Measurements from ENCODE around the gene CNPY1. TPM values are rescaled to one million over a fixed set of nuclear protein-coding genes. Genes with fewer than 3 reads are reported as not detected.

CNPY1 gene
- polyA plus RNA-seq, 1 of the 3 experiments (the other 2 are of a cell fraction) = not detected

- TF ChIP-seq SIN3A (IDR thresholded peaks at IDR 0.05; ENCODE audit: borderline replicate concordance, low read depth, low read length) = no peak
Measured at GRCh38 chr7:155515318-155515717, 31.0 kb downstream of the CNPY1 start (continued).

DNA sequence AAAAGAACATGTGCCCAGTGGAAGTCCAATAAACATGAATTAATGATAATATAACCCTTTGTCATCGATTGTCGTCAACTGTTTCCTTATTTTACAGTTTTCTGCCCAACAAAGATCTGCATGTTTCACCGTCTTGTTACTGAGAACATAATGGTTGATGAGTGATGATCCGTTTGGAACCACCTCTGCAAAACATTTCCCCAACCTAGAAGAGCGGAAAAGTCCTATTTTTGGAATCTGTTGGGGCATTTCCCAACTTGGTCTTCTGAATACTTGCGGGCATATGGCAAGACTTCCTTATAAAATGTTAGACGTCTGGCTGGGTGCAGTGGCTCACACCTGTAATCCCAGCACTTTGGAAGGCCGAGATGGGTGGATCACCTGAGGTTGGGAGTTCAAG is 32.1 kb downstream of the CNPY1 start:
- Histone ChIP-seq H3K4me1 (ENCODE audit: control insufficient read depth in 1 of 2, insufficient read depth in 2 of 2, low read depth in 1 of 2, low read length in 1 of 2) (no peaks in the 10 kb centered on the region), H3K4me2 (no peak overlapping the region), H3K9ac (no peak overlapping the region), H3F3A (replicated peaks; ENCODE audit: insufficient read depth) (no peaks in the 10 kb centered on the region), H3K27me3 (ENCODE audit: insufficient read depth) (peaks cover 86% of the 10 kb centered on the region), H3K9me2 (no peaks in the 10 kb centered on the region), H4K20me1 (ENCODE audit: insufficient read depth) (no peaks in the 10 kb centered on the region), H3K36me3 (replicated peaks in 1 of 2; ENCODE audit: control insufficient read depth in 1 of 2, insufficient read depth in 2 of 2, low read length in 1 of 2) (no peaks in the 10 kb centered on the region), H3K27ac (ENCODE audit: low read depth in 2 of 2, low read length in 1 of 2) (no peak overlapping the region), H3K4me3 (ENCODE audit: low read depth in 2 of 2, low read length in 1 of 2) (no peak overlapping the region), H3K9me3 (no peaks in the 10 kb centered on the region; the same call in 1 of the 2 replicates), H3K79me2 (ENCODE audit: insufficient read depth) (no peaks in the 10 kb centered on the region), H2AFZ (ENCODE audit: low read depth) (no peak overlapping the region)
- TF ChIP-seq NFIC (IDR thresholded peaks at IDR 0.05; ENCODE audit: borderline replicate concordance) (no peak), PBX3 (IDR thresholded peaks at IDR 0.05) (no peak), RXRA (IDR thresholded peaks at IDR 0.05; ENCODE audit: borderline replicate concordance, low read depth) (no peak), RCOR1 (IDR thresholded peaks at IDR 0.05; ENCODE audit: low read length) (no peak), USF2 (IDR thresholded peaks at IDR 0.05; ENCODE audit: borderline replicate concordance, low read depth, low read length) (no peak), JUND (IDR thresholded peaks at IDR 0.05) (no peak), MXI1 (IDR thresholded peaks at IDR 0.05; ENCODE audit: low read depth, low read length) (no peak), SIN3A (IDR thresholded peaks at IDR 0.05; ENCODE audit: borderline replicate concordance, low read depth, low read length) (no peak), USF1 (IDR thresholded peaks at IDR 0.05; ENCODE audit: borderline replicate concordance, low read depth) (no peak), IRF3 (IDR thresholded peaks at IDR 0.05; ENCODE audit: low read depth, low read length) (no peak), RAD21 (IDR thresholded peaks at IDR 0.05; ENCODE audit: low read length) (no peak), SMC3 (IDR thresholded peaks at IDR 0.05; ENCODE audit: low read depth, low read length) (no peak), TCF12 (IDR thresholded peaks at IDR 0.05) (no peak), TEAD4 (IDR thresholded peaks at IDR 0.05; ENCODE audit: borderline replicate concordance, insufficient read depth) (no peak), ZBTB33 (IDR thresholded peaks at IDR 0.05; ENCODE audit: borderline replicate concordance, low read depth) (no peak), NRF1 (IDR thresholded peaks at IDR 0.05; ENCODE audit: low read depth, low read length) (no peak), FOXM1 (IDR thresholded peaks at IDR 0.05; ENCODE audit: low read depth) (no peak)
- TF ChIP-seq, protein P1, sequence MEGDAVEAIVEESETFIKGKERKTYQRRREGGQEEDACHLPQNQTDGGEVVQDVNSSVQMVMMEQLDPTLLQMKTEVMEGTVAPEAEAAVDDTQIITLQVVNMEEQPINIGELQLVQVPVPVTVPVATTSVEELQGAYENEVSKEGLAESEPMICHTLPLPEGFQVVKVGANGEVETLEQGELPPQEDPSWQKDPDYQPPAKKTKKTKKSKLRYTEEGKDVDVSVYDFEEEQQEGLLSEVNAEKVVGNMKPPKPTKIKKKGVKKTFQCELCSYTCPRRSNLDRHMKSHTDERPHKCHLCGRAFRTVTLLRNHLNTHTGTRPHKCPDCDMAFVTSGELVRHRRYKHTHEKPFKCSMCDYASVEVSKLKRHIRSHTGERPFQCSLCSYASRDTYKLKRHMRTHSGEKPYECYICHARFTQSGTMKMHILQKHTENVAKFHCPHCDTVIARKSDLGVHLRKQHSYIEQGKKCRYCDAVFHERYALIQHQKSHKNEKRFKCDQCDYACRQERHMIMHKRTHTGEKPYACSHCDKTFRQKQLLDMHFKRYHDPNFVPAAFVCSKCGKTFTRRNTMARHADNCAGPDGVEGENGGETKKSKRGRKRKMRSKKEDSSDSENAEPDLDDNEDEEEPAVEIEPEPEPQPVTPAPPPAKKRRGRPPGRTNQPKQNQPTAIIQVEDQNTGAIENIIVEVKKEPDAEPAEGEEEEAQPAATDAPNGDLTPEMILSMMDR (IDR thresholded peaks at IDR 0.05) = no peak
- TF ChIP-seq, protein P2, sequence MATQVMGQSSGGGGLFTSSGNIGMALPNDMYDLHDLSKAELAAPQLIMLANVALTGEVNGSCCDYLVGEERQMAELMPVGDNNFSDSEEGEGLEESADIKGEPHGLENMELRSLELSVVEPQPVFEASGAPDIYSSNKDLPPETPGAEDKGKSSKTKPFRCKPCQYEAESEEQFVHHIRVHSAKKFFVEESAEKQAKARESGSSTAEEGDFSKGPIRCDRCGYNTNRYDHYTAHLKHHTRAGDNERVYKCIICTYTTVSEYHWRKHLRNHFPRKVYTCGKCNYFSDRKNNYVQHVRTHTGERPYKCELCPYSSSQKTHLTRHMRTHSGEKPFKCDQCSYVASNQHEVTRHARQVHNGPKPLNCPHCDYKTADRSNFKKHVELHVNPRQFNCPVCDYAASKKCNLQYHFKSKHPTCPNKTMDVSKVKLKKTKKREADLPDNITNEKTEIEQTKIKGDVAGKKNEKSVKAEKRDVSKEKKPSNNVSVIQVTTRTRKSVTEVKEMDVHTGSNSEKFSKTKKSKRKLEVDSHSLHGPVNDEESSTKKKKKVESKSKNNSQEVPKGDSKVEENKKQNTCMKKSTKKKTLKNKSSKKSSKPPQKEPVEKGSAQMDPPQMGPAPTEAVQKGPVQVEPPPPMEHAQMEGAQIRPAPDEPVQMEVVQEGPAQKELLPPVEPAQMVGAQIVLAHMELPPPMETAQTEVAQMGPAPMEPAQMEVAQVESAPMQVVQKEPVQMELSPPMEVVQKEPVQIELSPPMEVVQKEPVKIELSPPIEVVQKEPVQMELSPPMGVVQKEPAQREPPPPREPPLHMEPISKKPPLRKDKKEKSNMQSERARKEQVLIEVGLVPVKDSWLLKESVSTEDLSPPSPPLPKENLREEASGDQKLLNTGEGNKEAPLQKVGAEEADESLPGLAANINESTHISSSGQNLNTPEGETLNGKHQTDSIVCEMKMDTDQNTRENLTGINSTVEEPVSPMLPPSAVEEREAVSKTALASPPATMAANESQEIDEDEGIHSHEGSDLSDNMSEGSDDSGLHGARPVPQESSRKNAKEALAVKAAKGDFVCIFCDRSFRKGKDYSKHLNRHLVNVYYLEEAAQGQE (IDR thresholded peaks at IDR 0.05; ENCODE audit: low read depth, low read length) = no peak
- WGBS (ENCODE audit: low lambda C conversion rate) = 31% methylated on average over 8 of the region's 8 CpGs
- ChIA-PET POLR2A (no interaction called here), CTCF (no interaction called here)
- DNase-seq = no peak

All from SK-N-SH (cell line).